SK-N-SH (cell line): ENCODE results near the gene DPEP2NB. TPM values are rescaled to one million over a fixed set of nuclear protein-coding genes. Genes with fewer than 3 reads are reported as not detected.

Source experiments
- CTCF ChIA-PET: fragments of 300-600, 350-600 bp; formaldehyde crosslinking; extraction: SDS; loops from one replicate; lab custom pipeline; 2021; lab: Yijun Ruan, JAX
- POLR2A ChIA-PET: fragments of 350-600 bp; sonication (Branson Sonifier 250); formaldehyde crosslinking; extraction: SDS; loops from one replicate; lab custom pipeline; 2020; ENCODE audit warnings: antibody characterized with exemption, inconsistent platforms; lab: Yijun Ruan, JAX
- DNase-seq: peaks from one replicate; pipeline ENCODE4 v3.0.0; 2012
- H2AFZ ChIP-seq: fragments of 200-600 bp; sonication (generic); 2 replicates; pipeline ENCODE4 v1.8.1; 2016; ENCODE audit warnings: antibody characterized with exemption, mild to moderate bottlenecking, low read depth
- H3F3A ChIP-seq: fragments of 200-600 bp; sonication (generic); replicated peaks from 2 replicates; pipeline ENCODE3; 2016; ENCODE audit warnings: antibody characterized with exemption, mild to moderate bottlenecking; ENCODE audit not compliant: insufficient read depth
- H3K27ac ChIP-seq, 2 experiments: fragments of 200-500 bp in 1 of 2; fragments of 200-600 bp in 1 of 2; sonication (Bioruptor generic) in 1 of 2; sonication (generic), shearing (Covaris generic) in 1 of 2; 2 replicates each; pipeline versions ENCODE4 v1.5.1 to v1.6.1; 2014 to 2016; ENCODE audit warnings: low read depth in 2 of 2, inconsistent platforms in 1 of 2, low read length in 1 of 2, mild to moderate bottlenecking in 1 of 2, mixed read lengths in 1 of 2
- H3K27me3 ChIP-seq: fragments of 200-600 bp; sonication (generic), shearing (Covaris generic); 2 replicates; pipeline ENCODE4 v1.6.1; 2016; ENCODE audit warnings: mixed run types; ENCODE audit not compliant: insufficient read depth
- H3K36me3 ChIP-seq, 2 experiments: fragments of 200-500 bp in 1 of 2; fragments of 200-600 bp in 1 of 2; sonication (Bioruptor generic) in 1 of 2; sonication (generic) in 1 of 2; replicated peaks in 1 of 2; 2 replicates each; pipeline versions ENCODE3 to v1.5.1; 2014 to 2016; ENCODE audit warnings: low read length in 1 of 2, mild to moderate bottlenecking in 1 of 2; ENCODE audit not compliant: insufficient read depth in 2 of 2, control insufficient read depth in 1 of 2
- H3K4me1 ChIP-seq, 2 experiments: fragments of 200-500 bp in 1 of 2; fragments of 200-600 bp in 1 of 2; sonication (Bioruptor generic) in 1 of 2; sonication (generic), shearing (Covaris generic) in 1 of 2; 2 replicates each; pipeline versions ENCODE4 v1.5.1 to v1.6.1; 2014 to 2016; ENCODE audit warnings: low read depth in 1 of 2, low read length in 1 of 2, mixed run types in 1 of 2; ENCODE audit not compliant: insufficient read depth in 2 of 2, control insufficient read depth in 1 of 2
- H3K4me2 ChIP-seq: fragments of 200-600 bp; sonication (generic), shearing (Covaris generic); 2 replicates; pipeline ENCODE4 v1.6.1; 2017; ENCODE audit warnings: mixed run types
- H3K4me3 ChIP-seq, 2 experiments: fragments of 200-500 bp in 1 of 2; fragments of 200-600 bp in 1 of 2; sonication (Bioruptor generic) in 1 of 2; sonication (generic), shearing (Covaris generic) in 1 of 2; 2 replicates each; pipeline versions ENCODE4 v1.5.1 to v1.8.1; 2014 to 2016; ENCODE audit warnings: low read depth in 2 of 2, inconsistent platforms in 1 of 2, low read length in 1 of 2, mild to moderate bottlenecking in 1 of 2, mixed read lengths in 1 of 2, moderate library complexity in 1 of 2
- H3K79me2 ChIP-seq: fragments of 200-600 bp; sonication (generic); 2 replicates; pipeline ENCODE4 v1.8.1; 2017; ENCODE audit warnings: mild to moderate bottlenecking; ENCODE audit not compliant: insufficient read depth
- H3K9ac ChIP-seq: fragments of 200-600 bp; sonication (generic); 2 replicates; pipeline ENCODE4 v1.6.1; 2017; ENCODE audit warnings: mixed run types
- H3K9me2 ChIP-seq: fragments of 200-600 bp; sonication (generic); 2 replicates; pipeline ENCODE4 v1.6.1; 2017; ENCODE audit warnings: mixed run types
- H3K9me3 ChIP-seq: fragments of 200-600 bp; sonication (generic); 2 replicates; pipeline ENCODE4 v1.6.1; 2017; ENCODE audit warnings: mixed run types, mild to moderate bottlenecking, moderate library complexity
- H4K20me1 ChIP-seq: fragments of 200-600 bp; sonication (generic); 2 replicates; pipeline ENCODE4 v1.6.1; 2017; ENCODE audit warnings: mild to moderate bottlenecking, mixed run types; ENCODE audit not compliant: insufficient read depth
- ELF1 ChIP-seq: IDR thresholded peaks from 2 replicates; pipeline ENCODE4 v1.4.0; 2012
- EP300 ChIP-seq, 2 experiments: IDR thresholded peaks; 2 replicates each; pipeline versions ENCODE4 v1.4.0 to v1.6.1; 2012; ENCODE audit warnings: borderline replicate concordance in 1 of 2, low read depth in 1 of 2, low read length in 1 of 2
- MEF2A ChIP-seq: IDR thresholded peaks from 2 replicates; pipeline ENCODE4 v1.4.0; 2012; ENCODE audit warnings: low read depth, borderline replicate concordance
- NFIC ChIP-seq: IDR thresholded peaks from 2 replicates; pipeline ENCODE4 v1.4.0; 2012; ENCODE audit warnings: borderline replicate concordance
- NRF1 ChIP-seq: IDR thresholded peaks from 2 replicates; pipeline ENCODE4 v1.6.1; 2012; ENCODE audit warnings: low read depth, mild to moderate bottlenecking, low read length
- POLR2AphosphoS5 ChIP-seq: IDR thresholded peaks from 2 replicates; pipeline ENCODE4 v1.6.1; 2012; ENCODE audit warnings: low read depth, low read length
- SIN3A ChIP-seq: IDR thresholded peaks from 2 replicates; pipeline ENCODE4 v1.6.1; 2012; ENCODE audit warnings: low read depth, mild to moderate bottlenecking, low read length, moderate library complexity, borderline replicate concordance
- SMC3 ChIP-seq: IDR thresholded peaks from 2 replicates; pipeline ENCODE4 v1.6.1; 2012; ENCODE audit warnings: low read depth, low read length, improper control_type of control experiment
- WGBS: methylation state at CpG from one replicate; pipeline ENCODE4 v1.1.6; 2017; ENCODE audit warnings: low lambda C conversion rate; 5-methylcytosine and 5-hydroxymethylcytosine counted together
- polyA plus RNA-seq, 3 experiments: library from polyadenylated mRNA; depleted of rRNA; stranded (reverse); fragments of >200 nt; gene quantifications; 2 replicates each; pipeline ENCODE4 v1.2.3, GENCODE V29; 2012
- TF ChIP-seq, protein P1 (sequence below): IDR thresholded peaks from 2 replicates; pipeline ENCODE4 v1.4.0; 2012; ENCODE audit warnings: low read depth, borderline replicate concordance
- TF ChIP-seq, protein P2 (sequence below): fragments of 200-600 bp; sonication (generic); IDR thresholded peaks from 2 replicates; pipeline ENCODE4 v1.6.1; 2017; ENCODE audit warnings: antibody characterized with exemption, mild to moderate bottlenecking, moderate library complexity
- TF ChIP-seq, protein P3 (sequence below): IDR thresholded peaks from 2 replicates; pipeline ENCODE4 v1.4.0; 2012; ENCODE audit warnings: low read depth, borderline replicate concordance

The DPEP2NB gene
- polyA plus RNA-seq, 1 of the 3 experiments (the other 2 are of a cell fraction): not detected

DNA sequence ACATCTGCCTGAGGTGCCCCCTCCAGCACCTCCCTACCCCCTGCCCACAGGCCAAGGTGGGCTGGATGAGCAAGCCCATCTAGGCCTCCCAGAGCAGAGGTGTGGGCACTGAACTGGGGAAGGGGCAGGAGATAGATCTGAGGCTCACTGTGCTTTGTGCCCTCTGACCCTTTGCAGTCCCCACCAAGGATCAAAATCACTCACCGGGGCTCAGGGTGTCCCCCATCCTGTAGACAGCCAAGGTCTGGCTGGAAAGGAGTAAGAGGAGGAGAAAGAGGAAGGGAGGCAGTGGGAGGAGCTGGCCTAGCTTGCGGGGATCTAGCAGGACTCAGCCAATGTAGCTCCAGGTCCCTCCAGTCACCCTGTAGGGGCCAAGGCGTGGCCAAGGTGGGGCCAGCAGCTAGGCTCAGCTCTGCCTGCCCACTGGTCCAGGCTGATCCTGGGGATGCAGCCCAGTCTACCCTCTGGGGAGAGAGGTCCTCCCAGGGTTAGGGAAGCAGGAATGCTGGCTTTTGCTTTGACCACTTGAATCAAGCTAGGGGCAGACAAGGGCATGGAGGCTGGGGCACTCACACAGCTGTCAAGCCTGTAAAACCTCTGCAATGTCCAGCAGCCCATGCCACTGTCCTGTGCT, 49.0 kb downstream of the DPEP2NB start:
- CTCF ChIA-PET: interaction anchor here (0.8 kb wide), 1 partner anchor 74 kb away, joined by 4 read pairs; no protein-coding TSS in a partner anchor
- Histone ChIP-seq H4K20me1 (peaks cover 49% of the 10 kb centered on the region), H3K4me1 (peaks cover 15 to 38% of the 10 kb centered on the region in 2 experiments; a peak in 3 of 4 replicates), H3K4me2 (peak overlapping the region; percentile 96), H3K27me3 (no peaks in the 10 kb centered on the region), H3K9me3 (no peaks in the 10 kb centered on the region), H3K9me2 (no peaks in the 10 kb centered on the region), H3K9ac (peak overlapping the region; percentile 96), H3K27ac (peak overlapping the region; percentile 7 to 67; a peak in 3 of 4 replicates), H3F3A (peaks cover 4% of the 10 kb centered on the region), H3K36me3 (peaks cover 22 to 24% of the 10 kb centered on the region in 2 experiments), H2AFZ (no peak overlapping the region), H3K4me3 (peak overlapping the region; percentile 73 to 79), H3K79me2 (peaks cover 67% of the 10 kb centered on the region)
- POLR2A ChIA-PET: interaction anchor here (0.9 to 1.2 kb wide), 2 partner anchors 19 to 27 kb away, joined by 3 to 6 read pairs; no protein-coding TSS in a partner anchor
- TF ChIP-seq, protein P1, sequence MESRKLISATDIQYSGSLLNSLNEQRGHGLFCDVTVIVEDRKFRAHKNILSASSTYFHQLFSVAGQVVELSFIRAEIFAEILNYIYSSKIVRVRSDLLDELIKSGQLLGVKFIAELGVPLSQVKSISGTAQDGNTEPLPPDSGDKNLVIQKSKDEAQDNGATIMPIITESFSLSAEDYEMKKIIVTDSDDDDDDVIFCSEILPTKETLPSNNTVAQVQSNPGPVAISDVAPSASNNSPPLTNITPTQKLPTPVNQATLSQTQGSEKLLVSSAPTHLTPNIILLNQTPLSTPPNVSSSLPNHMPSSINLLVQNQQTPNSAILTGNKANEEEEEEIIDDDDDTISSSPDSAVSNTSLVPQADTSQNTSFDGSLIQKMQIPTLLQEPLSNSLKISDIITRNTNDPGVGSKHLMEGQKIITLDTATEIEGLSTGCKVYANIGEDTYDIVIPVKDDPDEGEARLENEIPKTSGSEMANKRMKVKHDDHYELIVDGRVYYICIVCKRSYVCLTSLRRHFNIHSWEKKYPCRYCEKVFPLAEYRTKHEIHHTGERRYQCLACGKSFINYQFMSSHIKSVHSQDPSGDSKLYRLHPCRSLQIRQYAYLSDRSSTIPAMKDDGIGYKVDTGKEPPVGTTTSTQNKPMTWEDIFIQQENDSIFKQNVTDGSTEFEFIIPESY: no peak
- TF ChIP-seq EP300 (IDR thresholded peaks at IDR 0.05; ENCODE audit: borderline replicate concordance in 1 of 2, low read depth in 1 of 2, low read length in 1 of 2): no peak
- TF ChIP-seq, protein P2, sequence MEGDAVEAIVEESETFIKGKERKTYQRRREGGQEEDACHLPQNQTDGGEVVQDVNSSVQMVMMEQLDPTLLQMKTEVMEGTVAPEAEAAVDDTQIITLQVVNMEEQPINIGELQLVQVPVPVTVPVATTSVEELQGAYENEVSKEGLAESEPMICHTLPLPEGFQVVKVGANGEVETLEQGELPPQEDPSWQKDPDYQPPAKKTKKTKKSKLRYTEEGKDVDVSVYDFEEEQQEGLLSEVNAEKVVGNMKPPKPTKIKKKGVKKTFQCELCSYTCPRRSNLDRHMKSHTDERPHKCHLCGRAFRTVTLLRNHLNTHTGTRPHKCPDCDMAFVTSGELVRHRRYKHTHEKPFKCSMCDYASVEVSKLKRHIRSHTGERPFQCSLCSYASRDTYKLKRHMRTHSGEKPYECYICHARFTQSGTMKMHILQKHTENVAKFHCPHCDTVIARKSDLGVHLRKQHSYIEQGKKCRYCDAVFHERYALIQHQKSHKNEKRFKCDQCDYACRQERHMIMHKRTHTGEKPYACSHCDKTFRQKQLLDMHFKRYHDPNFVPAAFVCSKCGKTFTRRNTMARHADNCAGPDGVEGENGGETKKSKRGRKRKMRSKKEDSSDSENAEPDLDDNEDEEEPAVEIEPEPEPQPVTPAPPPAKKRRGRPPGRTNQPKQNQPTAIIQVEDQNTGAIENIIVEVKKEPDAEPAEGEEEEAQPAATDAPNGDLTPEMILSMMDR: no peak
- TF ChIP-seq, protein P3, sequence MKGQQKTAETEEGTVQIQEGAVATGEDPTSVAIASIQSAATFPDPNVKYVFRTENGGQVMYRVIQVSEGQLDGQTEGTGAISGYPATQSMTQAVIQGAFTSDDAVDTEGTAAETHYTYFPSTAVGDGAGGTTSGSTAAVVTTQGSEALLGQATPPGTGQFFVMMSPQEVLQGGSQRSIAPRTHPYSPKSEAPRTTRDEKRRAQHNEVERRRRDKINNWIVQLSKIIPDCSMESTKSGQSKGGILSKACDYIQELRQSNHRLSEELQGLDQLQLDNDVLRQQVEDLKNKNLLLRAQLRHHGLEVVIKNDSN: no peak
- no peak for TF ChIP-seq MEF2A
- TF ChIP-seq SIN3A: no peak
- TF ChIP-seq ELF1: no peak
- no peak for TF ChIP-seq NRF1
- TF ChIP-seq NFIC: no peak
- TF ChIP-seq POLR2AphosphoS5: no peak
- no peak for TF ChIP-seq SMC3
- WGBS: 90% methylated on average over 1 of the region's 3 CpGs
- DNase-seq: no peak
